ENCODE measurements around the gene PIM1. TPM values are rescaled to one million over a fixed set of nuclear protein-coding genes. Genes with fewer than 3 reads are reported as not detected.

PIM1 gene
- total and polyA plus RNA-seq, 9 of the 15 experiments (the other 6 are each of a cell fraction or from before 2014, with no cell fraction given), result 19.0 to 789 (median 212) TPM

GRCh38 chr6:37187321-37188022 is 17.5 kb downstream of the PIM1 start (continued):
- TF ChIP-seq BRD9 (IDR thresholded peaks at IDR 0.05; ENCODE audit: low read depth, partially characterized antibody) (peak; percentile 40), ZNF707 (CRISPR knock-in tag; conservative IDR thresholded peaks at IDR 0.05) (0 out of 2 replicates have a peak, but pooled peaks have one; percentile 3), PHB (CRISPR knock-in tag; IDR thresholded peaks at IDR 0.05) (no peak), GTF2E2 (tag; IDR thresholded peaks at IDR 0.05) (no peak), SRF (CRISPR knock-in tag; IDR thresholded peaks at IDR 0.05) (no peak), ELF2 (CRISPR knock-in tag; IDR thresholded peaks at IDR 0.05) (no peak), RBM34 (IDR thresholded peaks at IDR 0.05; ENCODE audit: borderline replicate concordance, insufficient read depth, low read length) (no peak), CREB1 (IDR thresholded peaks at IDR 0.05) (no peak), CREB1 (CRISPR knock-in tag; IDR thresholded peaks at IDR 0.05) (no peak), ZNF785 (CRISPR knock-in tag; IDR thresholded peaks at IDR 0.05) (no peak), RBM39 (optimal IDR thresholded peaks at IDR 0.05; ENCODE audit: low read depth, low read length) (no peak), RBM25 (IDR thresholded peaks at IDR 0.05; ENCODE audit: low read depth, low read length, severe bottlenecking) (no peak), ETV1 (tag; conservative IDR thresholded peaks at IDR 0.05; ENCODE audit: low read depth) (no peak), SMARCA5 (IDR thresholded peaks at IDR 0.05) (no peak), GTF2B (IDR thresholded peaks at IDR 0.05; ENCODE audit: extremely low read depth, insufficient read length) (no peak), RERE (CRISPR knock-in tag; IDR thresholded peaks at IDR 0.05; ENCODE audit: borderline replicate concordance) (no peak), ZNF511 (CRISPR knock-in tag; IDR thresholded peaks at IDR 0.05) (no peak), TGIF2 (CRISPR knock-in tag; IDR thresholded peaks at IDR 0.05) (no peak), ZNF518B (CRISPR knock-in tag; IDR thresholded peaks at IDR 0.05) (no peak)
